HepG2 (cell line): ENCODE measurements around the gene RSPRY1. TPM values are rescaled to one million over a fixed set of nuclear protein-coding genes. Genes with fewer than 3 reads are reported as not detected.
A peak's percentile ranks its signal among the peaks of the same experiment; 100 is the strongest.

Source experiments
- ATAC-seq: fragments of 200-7000 bp; cut with Tn5 transposase; 3 replicates; pipeline ENCODE4 v1.9.1; 2020; ENCODE audit warnings: mild to moderate bottlenecking, moderate library complexity
- BruUV-seq: library from RNA; stranded (reverse); fragments of 400-500 nt; replicated peaks from 2 replicates; lab custom pipeline; 2021; lab: Mats Ljungman, UMichigan
- CTCF ChIA-PET: fragments of 300-600 bp; formaldehyde crosslinking; extraction: SDS; loops from one replicate; lab custom pipeline; 2021; ENCODE audit warnings: low total read pairs, inconsistent platforms, low intra/inter-chr PET ratio; lab: Yijun Ruan, JAX
- POLR2A ChIA-PET: fragments of 350-600 bp; sonication (Branson Sonifier 250); formaldehyde crosslinking; loops from one replicate; lab custom pipeline; 2020; ENCODE audit warnings: antibody characterized with exemption, inconsistent platforms; lab: Yijun Ruan, JAX
- DNase-seq: peaks from one replicate; pipeline ENCODE4 v3.0.0-alpha.2; 2015; ENCODE audit warnings: low spot score
- FAIRE-seq: peaks from 3 replicates; lab custom pipeline; 2011; peaks lifted over from hg19 to GRCh38; lab: Jason Lieb, UNC
- H2AFZ ChIP-seq: one replicate; pipeline ENCODE4 v1.6.1; 2011; ENCODE audit warnings: low read length, inconsistent platforms
- H3K27ac ChIP-seq: fragments of 300-600 bp; 3 replicates; pipeline ENCODE4 v1.8.0; 2011; ENCODE audit warnings: mixed run types, mild to moderate bottlenecking, mixed read lengths, low read length, inconsistent platforms; ENCODE audit not compliant: insufficient read depth; ENCODE audit errors: extremely low read length
- H3K27me3 ChIP-seq, 2 experiments: fragments of 200-600 bp in 1 of 2; 2 replicates in 1 of 2; 3 replicates in 1 of 2; pipeline versions ENCODE4 v1.6.0 to v1.8.0; 2011; ENCODE audit warnings: low read length in 2 of 2, mild to moderate bottlenecking in 2 of 2, moderate library complexity in 2 of 2, inconsistent platforms in 1 of 2; ENCODE audit not compliant: insufficient read depth in 2 of 2, control insufficient read depth in 1 of 2
- H3K36me3 ChIP-seq, 2 experiments: fragments of 200-600 bp in 1 of 2; replicated peaks in 1 of 2; 2 replicates in 1 of 2; 3 replicates in 1 of 2; pipeline versions ENCODE4 v1.5.1 to v1.8.0; 2011; ENCODE audit warnings: low read length in 2 of 2, inconsistent platforms in 1 of 2; ENCODE audit not compliant: insufficient read depth in 2 of 2, control insufficient read depth in 1 of 2
- H3K4me1 ChIP-seq: 2 replicates; pipeline ENCODE4 v1.5.1; 2012; ENCODE audit warnings: low read length, inconsistent platforms; ENCODE audit not compliant: insufficient read depth
- H3K4me2 ChIP-seq: 2 replicates; pipeline ENCODE4 v1.6.0; 2011; ENCODE audit warnings: low read depth, low read length, inconsistent platforms
- H3K4me3 ChIP-seq, 3 experiments: fragments of 200-600 bp in 1 of 3; sonication (generic), shearing (Covaris generic) in 1 of 3; replicated peaks in 1 of 3; 2 replicates each; pipeline ENCODE4 v1.5.1; 2011 to 2016; ENCODE audit warnings: low read length in 3 of 3, inconsistent platforms in 2 of 3, low read depth in 2 of 3, mild to moderate bottlenecking in 2 of 3, control low read depth in 1 of 3, mixed read lengths in 1 of 3; ENCODE audit not compliant: insufficient read depth in 1 of 3
- H3K79me2 ChIP-seq: one replicate; pipeline ENCODE4 v1.6.1; 2011; ENCODE audit warnings: low read length, inconsistent platforms; ENCODE audit not compliant: insufficient read depth
- H3K9ac ChIP-seq: 2 replicates; pipeline ENCODE4 v1.6.0; 2011; ENCODE audit warnings: mild to moderate bottlenecking, low read depth, low read length, inconsistent platforms; ENCODE audit not compliant: insufficient read depth
- H3K9me3 ChIP-seq: 2 replicates; pipeline ENCODE4 v1.5.1; 2012; ENCODE audit warnings: mild to moderate bottlenecking, low read length
- H4K20me1 ChIP-seq: 2 replicates; pipeline ENCODE4 v1.6.0; 2011; ENCODE audit warnings: inconsistent platforms, mild to moderate bottlenecking, low read length, moderate library complexity; ENCODE audit not compliant: insufficient read depth
- MAFF ChIP-seq: IDR thresholded peaks from 2 replicates; pipeline ENCODE4 v1.6.1; 2011; ENCODE audit warnings: low read depth, low read length, improper control_type of control experiment
- RBM22 ChIP-seq: fragments of 200-400 bp; formaldehyde crosslinking; optimal IDR thresholded peaks from 2 replicates; pipeline ENCODE3; 2017; ENCODE audit warnings: mild to moderate bottlenecking, low read length, moderate library complexity
- RXRA ChIP-seq: sonication (generic); formaldehyde crosslinking; IDR thresholded peaks from 2 replicates; pipeline ENCODE4 v1.5.1; 2020; ENCODE audit warnings: missing genetic modification reagents
- SALL2 ChIP-seq: sonication (generic); formaldehyde crosslinking; IDR thresholded peaks from 2 replicates; pipeline ENCODE4 v1.8.1; 2023; ENCODE audit warnings: mild to moderate bottlenecking, missing genetic modification reagents, inconsistent platforms
- TEAD3 ChIP-seq: optimal IDR thresholded peaks from 2 replicates; pipeline ENCODE3; 2016; ENCODE audit warnings: borderline replicate concordance
- ZNF318 ChIP-seq: sonication (generic); formaldehyde crosslinking; IDR thresholded peaks from 2 replicates; pipeline ENCODE4 v1.4.0; 2020; ENCODE audit warnings: mild to moderate bottlenecking, missing genetic modification reagents
- ZNF562 ChIP-seq: sonication (generic); formaldehyde crosslinking; IDR thresholded peaks from 2 replicates; pipeline ENCODE4 v1.8.0; 2022; ENCODE audit warnings: missing genetic modification reagents, borderline replicate concordance
- ZNF598 ChIP-seq: sonication (generic); formaldehyde crosslinking; IDR thresholded peaks from 2 replicates; pipeline ENCODE4 v1.5.1; 2020; ENCODE audit warnings: mild to moderate bottlenecking, missing genetic modification reagents, borderline replicate concordance
- WGBS: methylation state at CpG from one replicate; pipeline ENCODE4 v1.1.6; 2017; ENCODE audit warnings: low lambda C conversion rate; 5-methylcytosine and 5-hydroxymethylcytosine counted together
- in situ Hi-C: cut with HindIII; loops from 2 replicates; pipeline ENCODE4 v1.10.0; 2017; ENCODE audit warnings: low pct_unique_long_range_greater_than_20kb; ENCODE audit not compliant: extremely low pct_ligation_motif_present
- intact Hi-C: fragments of 100-400 bp; cut with micrococcal nuclease; formaldehyde crosslinking; loops from one replicate; pipeline ENCODE4 v1.10.0; 2022; ENCODE audit not compliant: unreplicated experiment
- polyA plus RNA-seq, 8 experiments: library from polyadenylated mRNA; depleted of rRNA in 3 of 8; stranded (reverse) in 7 of 8; unstranded in 1 of 8; fragments of >200 nt; fragmentation: Illumina TruSeq in 4 of 8; extraction: Trizol in 4 of 8; gene quantifications; 2 replicates each; pipeline versions ENCODE4 v1.2.1 to v1.2.3, GENCODE V29; 2011 to 2016; ENCODE audit warnings: low read depth in 4 of 8, missing spikeins in 1 of 8, mixed read lengths in 1 of 8; ENCODE audit not compliant: insufficient read depth in 1 of 8
- total RNA-seq, 5 experiments: library from RNA; depleted of rRNA; stranded (reverse); fragments of >200 nt; fragmentation: Illumina TruSeq; extraction: Trizol; gene quantifications; 2 replicates each; pipeline ENCODE4 v1.2.3, GENCODE V29; 2016; ENCODE audit warnings: low read depth in 1 of 5
- TF ChIP-seq, protein P1 (sequence below): sonication (generic); formaldehyde crosslinking; conservative IDR thresholded peaks from 2 replicates; pipeline ENCODE4 v1.4.0; 2020; ENCODE audit warnings: missing genetic modification reagents

Gene RSPRY1
- total and polyA plus RNA-seq, 2 of the 13 experiments (the other 11 are each of a cell fraction or from before 2014, with no cell fraction given), result 53.4 to 61.0 TPM

- no peak for TF ChIP-seq ZNF318 (CRISPR knock-in tag)
- no peak for TF ChIP-seq RXRA (CRISPR knock-in tag)
These were observed 17.3 kb downstream of the RSPRY1 start (continued) for GRCh38 chr16:57203451-57203850.

DNA sequence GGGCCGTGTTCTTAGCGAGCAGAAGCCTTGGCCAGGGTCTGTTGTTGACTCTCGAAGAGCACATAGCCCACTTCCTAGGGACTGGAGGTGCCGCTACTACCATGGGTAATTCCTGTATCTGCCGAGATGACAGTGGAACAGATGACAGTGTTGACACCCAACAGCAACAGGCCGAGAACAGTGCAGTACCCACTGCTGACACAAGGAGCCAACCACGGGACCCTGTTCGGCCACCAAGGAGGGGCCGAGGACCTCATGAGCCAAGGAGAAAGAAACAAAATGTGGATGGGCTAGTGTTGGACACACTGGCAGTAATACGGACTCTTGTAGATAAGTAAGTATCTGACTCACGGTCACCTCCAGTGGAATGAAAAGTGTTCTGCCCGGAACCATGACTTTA is 18.5 kb downstream of the RSPRY1 start:
- no TSS peak for BruUV-seq
- H3K36me3 ChIP-seq, result peaks cover 23 to 54% of the 10 kb centered on the region in 2 experiments
- CTCF ChIA-PET, result no interaction called here
- peak; percentile 82 for ATAC-seq
- peaks cover under 1% of the 10 kb centered on the region; the same call in 1 of the 2 replicates for H3K4me1 ChIP-seq
- TF ChIP-seq ZNF562 (CRISPR knock-in tag) (no peak), ZNF598 (CRISPR knock-in tag) (0 out of 2 replicates have a peak, but pooled peaks have one; percentile 20), SALL2 (CRISPR knock-in tag) (no peak), RBM22 (peak; percentile 63), TEAD3 (CRISPR knock-in tag) (no peak), MAFF (no peak)
- TF ChIP-seq, protein P1, sequence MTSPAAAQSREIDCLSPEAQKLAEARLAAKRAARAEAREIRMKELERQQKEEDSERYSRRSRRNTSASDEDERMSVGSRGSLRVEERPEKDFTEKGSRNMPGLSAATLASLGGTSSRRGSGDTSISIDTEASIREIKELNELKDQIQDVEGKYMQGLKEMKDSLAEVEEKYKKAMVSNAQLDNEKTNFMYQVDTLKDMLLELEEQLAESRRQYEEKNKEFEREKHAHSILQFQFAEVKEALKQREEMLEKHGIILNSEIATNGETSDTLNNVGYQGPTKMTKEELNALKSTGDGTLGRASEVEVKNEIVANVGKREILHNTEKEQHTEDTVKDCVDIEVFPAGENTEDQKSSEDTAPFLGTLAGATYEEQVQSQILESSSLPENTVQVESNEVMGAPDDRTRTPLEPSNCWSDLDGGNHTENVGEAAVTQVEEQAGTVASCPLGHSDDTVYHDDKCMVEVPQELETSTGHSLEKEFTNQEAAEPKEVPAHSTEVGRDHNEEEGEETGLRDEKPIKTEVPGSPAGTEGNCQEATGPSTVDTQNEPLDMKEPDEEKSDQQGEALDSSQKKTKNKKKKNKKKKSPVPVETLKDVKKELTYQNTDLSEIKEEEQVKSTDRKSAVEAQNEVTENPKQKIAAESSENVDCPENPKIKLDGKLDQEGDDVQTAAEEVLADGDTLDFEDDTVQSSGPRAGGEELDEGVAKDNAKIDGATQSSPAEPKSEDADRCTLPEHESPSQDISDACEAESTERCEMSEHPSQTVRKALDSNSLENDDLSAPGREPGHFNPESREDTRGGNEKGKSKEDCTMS (CRISPR knock-in tag), result no peak
- intact Hi-C loops, result no loop called here
- POLR2A ChIA-PET, result no interaction called here
- no peaks in the 10 kb centered on the region for H3K27me3 ChIP-seq
- no peak overlapping the region for H2AFZ ChIP-seq
- H3K9me3 ChIP-seq, result no peaks in the 10 kb centered on the region
- H4K20me1 ChIP-seq, result peaks cover 3% of the 10 kb centered on the region; the same call in 1 of the 2 replicates
- in situ Hi-C loops, result no loop called here
- H3K4me2 ChIP-seq, result no peak overlapping the region
- DNase-seq, result no peak
- H3K4me3 ChIP-seq, result no peak overlapping the region
- WGBS, result 95% methylated on average over 12 of the region's 12 CpGs
- no peak overlapping the region for H3K9ac ChIP-seq
- FAIRE-seq, result no peak
- peaks cover 16% of the 10 kb centered on the region for H3K79me2 ChIP-seq
- no peak overlapping the region for H3K27ac ChIP-seq
